Measurements from ENCODE around the gene ZNF267. TPM values are rescaled to one million over a fixed set of nuclear protein-coding genes. Genes with fewer than 3 reads are reported as not detected.

Gene ZNF267
- total RNA-seq, 2 donors from 2014 or later, result 12.9 to 14.9 TPM

- H3K27ac ChIP-seq, result peak overlapping the region; percentile 58
- H3K27me3 ChIP-seq, result no peaks in the 10 kb centered on the region
- H3K36me3 ChIP-seq, result no peaks in the 10 kb centered on the region
- H3K9me3 ChIP-seq, result no peaks in the 10 kb centered on the region
- no peak overlapping the region for H3K4me3 ChIP-seq
- TF ChIP-seq CTCF (IDR thresholded peaks at IDR 0.05), result no peak
- H3K9ac ChIP-seq (ENCODE audit: low read depth in 2 of 2, low read length in 2 of 2), result no peak overlapping the region
- H3K4me1 ChIP-seq, result no peaks in the 10 kb centered on the region
- intact Hi-C loops (cut with DNase I), result loop anchor here (5.0 to 10.0 kb wide), 3 partner anchors 155 to 882 kb away; partner anchors contain the start of genes ARMC5 and HSD3B7
- DNase-seq, result peak; percentile 56
Observed at GRCh38 chr16:31869511-31870201, 4.0 kb upstream of the ZNF267 start.

- Histone ChIP-seq H3K27ac (no peak overlapping the region), H3K36me3 (no peaks in the 10 kb centered on the region), H3K9ac (ENCODE audit: low read depth in 2 of 2, low read length in 2 of 2) (no peak overlapping the region), H3K4me1 (peaks cover 7% of the 10 kb centered on the region), H3K4me3 (no peak overlapping the region), H3K27me3 (no peaks in the 10 kb centered on the region), H3K9me3 (no peaks in the 10 kb centered on the region)
- intact Hi-C loops (cut with DNase I), result no loop called here
- TF ChIP-seq CTCF (IDR thresholded peaks at IDR 0.05), result no peak
- DNase-seq, result no peak
Observed at GRCh38 chr16:31870809-31871208, 2.8 kb upstream of the ZNF267 start.

- Histone ChIP-seq H3K4me1 (peaks cover 7% of the 10 kb centered on the region), H3K9me3 (no peaks in the 10 kb centered on the region), H3K9ac (ENCODE audit: low read depth in 2 of 2, low read length in 2 of 2) (no peak overlapping the region), H3K27me3 (no peaks in the 10 kb centered on the region), H3K36me3 (no peaks in the 10 kb centered on the region), H3K4me3 (no peak overlapping the region), H3K27ac (no peak overlapping the region)
- intact Hi-C loops (cut with DNase I), result no loop called here
- no peak for TF ChIP-seq CTCF (IDR thresholded peaks at IDR 0.05)
- DNase-seq, result no peak
Observed at GRCh38 chr16:31871510-31871909, 2.1 kb upstream of the ZNF267 start.

- no peak for DNase-seq
- no peak for TF ChIP-seq CTCF (IDR thresholded peaks at IDR 0.05)
- intact Hi-C loops (cut with DNase I), result no loop called here
Observed at GRCh38 chr16:31872201-31872600, 1.4 kb upstream of the ZNF267 start.

GRCh38 chr16:31874366-31875111 lies 932 bp downstream of the ZNF267 start:
- Histone ChIP-seq H3K36me3 (no peaks in the 10 kb centered on the region), H3K27ac (peak overlapping the region; percentile 90), H3K9me3 (no peaks in the 10 kb centered on the region), H3K4me1 (peaks cover 7% of the 10 kb centered on the region), H3K27me3 (no peaks in the 10 kb centered on the region), H3K4me3 (peak overlapping the region; percentile 94), H3K9ac (ENCODE audit: low read depth in 2 of 2, low read length in 2 of 2) (peak overlapping the region; percentile 96 to 99)
- peak; percentile 49 for DNase-seq
- intact Hi-C loops (cut with DNase I), result no loop called here
- no peak for TF ChIP-seq CTCF (IDR thresholded peaks at IDR 0.05)

More at GRCh38 chr16:31872201-31872600, 1.4 kb upstream of the ZNF267 start:
- Histone ChIP-seq H3K27ac (no peak overlapping the region), H3K27me3 (no peaks in the 10 kb centered on the region), H3K9ac (ENCODE audit: low read depth in 2 of 2, low read length in 2 of 2) (no peak overlapping the region), H3K36me3 (no peaks in the 10 kb centered on the region), H3K4me1 (peaks cover 7% of the 10 kb centered on the region), H3K4me3 (no peak overlapping the region), H3K9me3 (no peaks in the 10 kb centered on the region)

Measured in colonic mucosa (tissue), 4 donors.